C1 segment of cervical spinal cord (tissue), 14 donors: ENCODE measurements around the gene THOC7.

Experiments
- DNase-seq, 14 donors: peaks; one replicate each; lab custom pipeline; 2025; lab: John Stamatoyannopoulos, UW

The THOC7 gene

DNA sequence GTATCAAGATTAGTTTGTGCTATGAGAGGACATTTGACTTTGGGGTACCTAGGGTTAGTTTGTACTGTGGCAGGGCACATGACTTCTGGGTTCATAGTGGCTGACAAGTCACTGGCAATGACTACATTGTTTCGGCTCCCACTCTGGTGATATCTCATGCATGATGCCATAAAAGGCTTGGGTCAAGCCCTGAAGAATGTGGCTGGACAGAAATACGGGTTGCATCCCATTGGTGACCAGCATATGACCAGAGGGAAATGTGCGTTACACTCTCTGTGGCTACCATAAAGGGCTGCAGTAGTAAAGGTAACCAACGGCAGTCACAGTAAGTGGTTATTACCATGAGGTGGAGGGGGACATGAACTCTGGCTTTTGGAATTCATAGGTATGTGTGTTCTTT lies 18.4 kb downstream of the THOC7 start:
- DNase-seq, result no peak

DNA sequence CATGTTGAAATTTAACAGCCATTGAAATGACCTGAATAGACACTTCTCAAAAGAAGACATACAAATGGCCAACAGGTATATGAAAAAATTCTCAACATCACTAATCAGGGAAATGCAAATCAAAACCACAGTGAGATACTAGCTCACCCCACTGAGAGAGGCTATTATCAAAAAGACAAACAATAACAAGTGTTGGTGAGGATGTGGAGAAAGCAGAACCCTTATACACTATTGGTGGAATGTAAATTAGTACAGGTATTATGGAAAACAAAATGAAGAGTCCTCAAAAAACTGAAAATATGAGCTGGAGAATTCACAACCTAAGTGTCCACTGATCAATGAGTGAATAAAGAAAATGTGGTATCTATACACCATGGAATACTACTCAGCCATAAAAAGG lies 21.5 kb downstream of the THOC7 start:
- no peak for DNase-seq

DNA sequence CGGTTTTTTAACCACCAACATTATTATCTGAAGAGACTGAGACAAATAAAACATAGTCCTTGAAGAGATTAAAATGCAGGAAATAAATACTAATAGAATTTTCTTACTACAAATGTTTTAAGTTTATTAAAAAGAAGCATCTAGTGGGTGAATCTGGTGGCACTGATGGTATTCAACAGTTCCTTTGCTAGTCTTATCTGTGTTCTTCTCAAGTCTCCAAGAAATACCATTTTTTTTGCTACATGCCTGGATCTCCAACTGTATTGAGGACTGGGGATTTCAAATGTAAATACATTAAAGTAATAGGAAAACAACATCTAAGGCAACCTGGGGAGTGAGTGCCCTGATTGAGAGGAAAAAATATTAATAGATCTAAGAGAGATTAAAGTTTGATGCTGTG lies 21.9 kb downstream of the THOC7 start:
- no peak for DNase-seq

DNA sequence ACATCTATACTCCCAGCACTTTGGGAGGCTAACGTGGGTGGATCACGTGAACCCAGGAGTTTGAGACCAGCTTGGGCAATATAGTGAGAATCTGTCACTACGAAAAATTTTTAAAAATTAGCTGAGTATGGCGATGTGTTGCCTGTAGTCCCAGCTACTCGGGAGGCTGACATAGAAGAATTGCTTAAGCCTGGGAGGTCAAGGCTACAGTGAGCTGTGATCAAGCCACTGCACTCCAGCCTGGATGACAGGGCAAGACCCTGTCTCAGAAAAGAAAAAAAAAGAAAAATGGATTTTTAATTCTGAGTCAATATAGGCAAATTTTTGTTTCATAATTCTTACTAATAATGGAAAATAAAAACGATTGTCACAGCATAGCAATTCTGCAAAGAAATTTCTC lies 31.2 kb downstream of the THOC7 start:
- no peak for DNase-seq

DNA sequence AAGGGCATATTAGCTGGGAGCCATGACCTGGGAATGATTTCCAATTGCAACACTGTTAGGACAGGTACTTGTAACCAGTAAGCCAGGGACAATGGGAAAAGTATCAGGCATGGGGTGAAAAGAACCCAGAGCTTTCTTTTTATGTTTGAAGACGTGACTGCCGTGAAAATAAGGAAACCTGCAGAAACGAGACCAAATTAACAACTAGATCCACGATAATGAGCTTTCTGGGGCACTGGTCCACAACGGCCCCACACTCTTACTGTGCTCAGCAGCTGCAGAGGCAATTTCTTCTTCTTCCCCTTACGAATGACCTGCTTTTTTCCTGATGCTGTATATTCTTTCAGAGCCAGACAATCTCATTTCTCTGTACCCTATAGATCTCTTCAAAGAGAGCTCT lies 33.1 kb downstream of the THOC7 start:
- no peak for DNase-seq

DNA sequence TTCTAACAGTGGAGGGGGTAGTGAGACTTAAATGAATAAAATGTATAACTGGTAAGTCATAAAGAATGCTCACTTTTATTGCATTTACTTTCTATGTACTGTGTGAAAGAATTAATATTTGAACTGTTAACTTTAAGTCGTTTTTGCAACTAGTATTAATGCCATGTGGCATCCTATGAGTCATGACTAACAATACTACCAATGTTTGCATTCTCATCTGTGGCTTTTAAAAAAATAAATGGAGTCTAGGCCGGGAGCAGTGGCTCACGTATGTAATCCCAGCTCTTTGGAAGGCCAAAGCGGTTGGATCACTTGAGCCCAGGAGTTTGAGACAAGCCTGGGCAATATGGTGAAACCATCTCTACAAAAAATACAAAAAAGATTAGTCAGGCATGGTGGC lies 39.3 kb downstream of the THOC7 start:
- DNase-seq, result no peak

DNA sequence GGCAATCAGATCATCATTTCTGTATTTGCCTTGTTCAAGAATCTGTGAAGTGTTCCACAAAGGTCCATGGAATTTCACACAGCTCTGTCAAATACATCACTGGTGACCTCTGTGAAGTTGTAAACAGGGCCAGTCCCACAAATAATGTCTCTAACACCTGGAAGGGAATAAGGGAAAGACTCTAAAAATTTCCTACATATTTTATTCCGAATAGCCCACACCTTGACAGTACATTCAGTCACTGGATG lies 44.5 kb downstream of the THOC7 start, which contains the start of gene C3orf49:
C3orf49 (plus strand) TSS at position 149 of the 248 bp plus-strand sequence. CDS start 173 bp downstream, outside the sequence.
- DNase-seq, result no peak

DNA sequence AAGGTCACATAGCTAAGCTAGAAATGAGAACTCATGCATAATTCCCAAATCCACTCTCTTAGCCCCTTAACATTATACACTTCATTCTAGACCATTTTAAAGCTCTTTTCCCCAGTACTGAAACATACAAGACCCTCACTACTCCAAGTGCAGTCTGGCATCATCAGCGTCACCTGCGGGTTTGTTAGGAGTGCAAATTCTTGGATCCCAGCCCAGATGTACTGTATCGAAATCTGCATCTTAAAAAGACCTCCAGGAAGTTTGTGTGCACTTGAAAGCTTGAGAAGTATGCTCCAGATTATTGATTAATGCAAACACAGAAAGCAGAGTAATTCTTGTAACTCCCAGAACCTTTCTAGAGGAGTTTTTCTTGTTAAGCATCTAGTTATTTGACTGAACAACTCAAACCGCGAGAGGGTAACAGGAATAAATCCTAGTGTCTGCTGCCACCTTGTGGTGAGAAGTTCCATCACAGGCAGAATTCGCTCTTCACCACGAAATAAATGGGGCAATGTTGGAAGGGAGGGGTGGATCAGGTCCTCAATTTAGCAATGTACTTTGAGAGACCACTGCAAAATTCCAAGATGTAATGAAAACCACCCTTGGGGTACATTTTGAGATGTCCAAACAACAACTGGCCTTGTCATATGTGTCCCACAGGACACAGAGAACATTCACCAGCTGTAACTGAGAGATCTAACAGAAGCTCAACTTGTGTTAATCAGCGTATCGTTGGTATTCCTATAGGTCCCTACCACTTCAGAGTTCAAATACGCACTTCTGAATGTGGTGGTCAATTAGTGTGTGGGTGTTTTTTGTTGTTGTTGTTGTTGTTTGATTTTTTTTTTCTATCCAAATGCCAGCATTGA lies 45.1 kb downstream of the THOC7 start:
- peak in 11 of 14 donors; percentile 1 to 51 (median 16) for DNase-seq

DNA sequence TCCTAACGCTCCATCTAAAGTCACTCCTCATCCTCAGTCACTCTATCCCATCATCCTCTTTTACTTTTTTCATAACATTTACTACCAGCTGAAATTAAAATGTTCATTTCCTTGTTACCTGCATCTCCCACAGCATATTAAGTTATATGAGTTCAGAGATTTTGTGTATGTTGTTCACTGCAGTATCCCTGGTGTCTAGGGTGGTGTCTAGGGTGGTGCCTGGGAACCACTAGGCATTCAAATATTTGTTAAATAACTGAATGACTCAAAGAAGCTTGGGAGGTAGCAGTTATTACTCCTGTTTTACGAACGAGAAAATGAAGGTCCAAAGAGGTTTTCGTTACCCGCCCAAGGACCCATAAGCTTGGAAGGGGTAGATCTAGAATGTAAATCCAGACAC lies 46.4 kb downstream of the THOC7 start:
- DNase-seq, result no peak

DNA sequence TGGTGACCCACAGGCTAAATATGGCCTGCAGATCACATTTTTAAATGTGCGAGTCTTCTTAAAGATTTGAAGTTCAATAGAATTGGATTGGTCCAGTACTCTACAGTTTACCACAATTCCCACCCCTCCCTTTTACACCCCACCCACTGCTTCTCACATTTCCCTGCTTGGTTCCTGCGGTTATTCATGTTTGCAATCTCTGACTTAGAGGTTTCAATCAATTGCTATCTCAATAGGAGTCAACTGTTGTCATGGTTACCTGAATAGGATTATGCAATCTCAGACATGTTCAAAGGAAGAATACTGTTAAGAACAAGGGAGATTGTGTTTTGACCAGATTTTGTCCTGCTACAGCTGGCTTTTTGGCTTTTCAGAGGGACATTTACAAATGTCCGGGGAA lies 49.4 kb downstream of the THOC7 start:
- no peak for DNase-seq

DNA sequence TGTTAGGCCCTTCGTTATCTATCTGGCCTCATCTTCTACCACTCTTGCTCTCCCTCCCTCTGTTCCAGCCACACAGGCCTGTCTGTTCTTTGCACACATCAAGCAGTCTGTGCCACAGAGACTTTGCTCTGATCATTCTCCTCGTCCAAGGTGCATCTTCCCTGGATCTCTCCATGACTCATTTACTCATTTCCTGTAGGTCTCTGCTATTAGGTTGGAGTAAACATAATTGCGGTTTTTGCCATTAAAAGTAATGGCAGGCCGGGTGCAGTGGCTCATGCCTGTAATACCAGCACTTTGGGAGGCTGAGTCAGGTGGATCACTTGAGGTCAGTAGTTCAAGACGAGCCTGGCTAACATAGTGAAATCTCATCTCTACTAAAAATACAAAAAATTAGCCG lies 54.0 kb downstream of the THOC7 start:
- DNase-seq, result no peak

DNA sequence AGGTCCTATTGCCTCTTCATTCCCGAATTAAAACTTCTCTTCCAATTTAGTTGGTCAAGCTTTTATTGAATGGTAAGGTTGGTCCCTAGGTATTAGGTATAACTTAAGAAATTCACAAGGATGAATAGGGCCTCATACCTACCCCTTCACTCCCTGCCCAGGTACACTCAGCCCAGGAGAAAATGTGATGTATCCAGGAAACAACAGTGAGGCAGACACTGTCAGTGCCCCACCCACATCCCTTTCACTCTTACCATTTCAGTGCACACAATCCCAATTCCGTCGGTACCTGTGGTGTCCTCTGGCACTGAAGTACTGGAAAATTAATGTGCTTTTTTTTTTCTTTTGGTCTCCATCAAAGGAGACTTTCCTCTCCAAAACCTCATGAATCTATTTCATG lies 55.0 kb downstream of the THOC7 start:
- DNase-seq, result no peak

DNA sequence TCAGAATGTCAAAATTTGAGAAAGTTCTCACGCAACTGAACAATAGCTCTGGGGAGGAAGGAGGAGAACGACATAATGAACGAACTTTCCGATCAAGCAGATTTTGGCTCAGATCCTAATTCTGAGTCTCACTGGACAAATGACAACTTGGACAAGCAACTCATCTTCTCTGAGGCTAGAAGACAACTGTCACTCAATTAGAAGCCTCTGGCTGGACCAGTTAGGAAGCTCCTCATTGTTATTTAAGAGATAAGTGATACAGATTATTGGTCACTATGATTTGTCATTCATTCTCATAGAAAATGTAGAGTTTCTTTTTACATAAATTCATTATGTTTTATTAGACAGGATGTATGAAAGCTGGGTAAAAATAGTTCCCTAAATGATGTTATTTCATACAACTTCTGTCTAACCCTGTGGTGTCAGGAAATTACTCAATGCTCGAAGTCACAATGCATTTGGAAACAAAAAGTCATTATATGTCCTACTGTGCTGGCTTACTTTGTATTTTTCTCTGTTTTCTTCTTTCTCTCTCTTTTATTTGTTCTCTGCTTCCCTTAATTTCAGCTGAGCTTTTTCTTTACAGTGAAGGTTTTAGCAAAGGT lies 55.5 kb downstream of the THOC7 start:
- DNase-seq, result no peak

DNA sequence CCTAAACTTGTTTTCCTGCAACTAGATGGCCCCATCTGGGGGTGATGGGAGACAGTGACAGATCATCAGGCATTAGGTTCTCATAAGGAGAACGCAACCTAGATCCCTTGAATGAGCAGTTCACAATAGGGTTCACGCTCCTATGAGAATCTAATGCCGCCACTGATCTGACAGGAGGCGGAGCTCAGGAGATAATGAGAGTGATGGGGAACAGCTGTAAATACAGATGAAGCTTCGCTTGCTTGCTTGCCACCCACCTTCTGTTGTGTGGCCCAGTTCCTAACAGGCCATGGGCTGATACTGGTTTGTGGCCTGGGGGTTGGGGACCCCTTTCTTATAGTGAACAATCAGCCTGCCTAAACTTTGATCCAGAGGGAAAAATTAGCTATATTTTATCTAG lies 59.7 kb downstream of the THOC7 start:
- DNase-seq, result no peak

DNA sequence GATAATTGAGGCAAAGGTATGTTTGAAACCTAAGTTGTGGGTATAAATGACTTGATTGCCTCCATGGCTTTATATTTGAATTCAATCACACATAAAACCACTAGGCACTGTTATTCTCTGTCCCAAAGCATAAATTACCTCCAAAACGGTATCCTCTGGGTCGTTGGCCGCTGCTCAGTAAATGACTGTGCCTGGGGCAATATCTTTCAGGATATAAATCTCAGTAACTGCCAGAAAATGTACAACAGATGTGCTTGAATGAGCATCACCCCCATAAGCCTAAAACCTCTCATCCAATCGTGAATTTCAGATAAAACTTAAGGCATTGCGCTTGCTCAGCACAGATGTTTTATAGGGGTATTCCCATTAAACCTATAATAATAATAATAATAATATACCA lies 63.5 kb downstream of the THOC7 start:
- DNase-seq, result no peak

DNA sequence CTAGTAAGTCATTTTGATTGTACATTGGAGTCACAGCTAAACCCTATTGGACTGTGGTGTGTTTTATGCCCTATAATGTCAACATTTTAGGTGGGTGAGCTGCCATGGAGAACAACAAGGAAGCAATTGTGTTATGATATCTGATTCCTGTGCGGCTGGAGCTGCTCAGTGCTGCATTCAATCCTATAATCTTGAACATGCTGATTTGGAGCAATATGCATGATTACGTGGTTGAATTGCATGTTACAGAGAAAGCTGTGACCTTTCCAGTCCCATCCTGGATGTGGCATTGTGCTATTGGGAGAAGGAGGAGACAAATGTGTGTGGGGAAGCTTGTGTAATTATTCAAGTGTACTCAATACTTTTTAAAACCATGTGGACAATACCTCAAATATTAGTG lies 64.7 kb downstream of the THOC7 start:
- DNase-seq, result no peak

DNA sequence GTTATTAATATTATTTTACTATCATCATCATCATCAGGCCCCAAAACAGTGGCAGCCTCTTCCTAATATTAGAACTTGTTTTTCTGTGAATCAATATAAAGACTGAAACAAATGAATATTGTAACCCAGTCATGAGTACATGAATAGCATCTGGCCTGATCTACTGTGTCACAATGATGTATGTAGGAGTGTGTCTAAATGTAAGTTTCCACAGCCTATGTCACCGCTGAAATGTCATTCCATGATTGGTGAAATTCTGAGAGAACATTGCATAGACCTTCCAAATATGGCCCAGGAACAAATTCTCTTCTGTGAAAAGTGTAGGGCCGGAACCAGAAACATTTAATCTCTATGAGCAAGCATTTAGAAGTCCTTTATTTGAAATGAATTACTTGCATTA lies 65.1 kb downstream of the THOC7 start:
- no peak for DNase-seq

DNA sequence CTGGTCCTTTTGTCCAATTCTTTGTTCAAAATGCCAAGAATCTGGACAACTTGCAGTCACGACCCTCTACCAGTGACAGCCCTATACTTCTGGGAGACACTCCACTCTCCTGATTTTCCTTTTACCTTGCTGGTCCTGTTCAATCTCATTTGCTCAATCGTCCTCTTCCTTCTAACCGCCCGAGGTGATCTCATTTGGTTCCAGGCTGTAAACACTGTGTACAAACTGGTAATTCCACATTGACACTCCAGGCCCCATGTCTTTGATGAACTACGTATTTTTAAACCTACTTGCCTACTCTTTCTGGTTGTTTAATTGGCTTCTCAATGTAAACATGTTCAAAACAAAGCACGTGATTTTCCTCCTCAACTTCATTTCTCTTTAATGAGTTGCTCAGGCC lies 68.2 kb downstream of the THOC7 start:
- no peak for DNase-seq

DNA sequence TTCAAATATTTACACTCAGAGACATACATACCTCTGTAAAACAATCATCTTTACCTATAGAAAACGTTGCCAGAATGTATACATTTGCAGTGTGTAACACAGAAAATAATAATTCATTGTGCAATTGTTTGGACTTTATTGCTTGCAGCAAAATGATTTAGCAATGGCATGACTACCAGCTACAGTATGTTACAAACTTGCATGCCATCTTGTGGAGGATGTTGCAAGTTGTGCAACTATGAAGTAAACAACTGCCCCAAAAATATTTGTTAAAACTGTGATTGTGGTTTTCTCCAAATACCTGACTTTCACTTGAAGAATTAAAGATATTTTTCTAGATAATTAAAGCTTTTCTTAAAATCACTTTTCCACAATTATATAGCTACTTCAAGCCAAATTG lies 71.6 kb downstream of the THOC7 start:
- DNase-seq, result no peak
